WTC11 (cell line): ENCODE results near the gene PDZRN4.

Experiments
- ATF2 ChIP-seq: sonication (generic); formaldehyde crosslinking; IDR thresholded peaks from 2 replicates; pipeline ENCODE4 v1.8.1; 2022; ENCODE audit warnings: low read depth, missing genetic modification reagents, borderline replicate concordance
- JUN ChIP-seq: sonication (generic); formaldehyde crosslinking; IDR thresholded peaks from 2 replicates; pipeline ENCODE4 v1.8.0; 2023; ENCODE audit warnings: mild to moderate bottlenecking, missing genetic modification reagents
- ZNF416 ChIP-seq: fragments of 250-450 bp; sonication (Bioruptor Pico); IDR thresholded peaks from 2 replicates; pipeline ENCODE4 v1.9.0; 2021; ENCODE audit warnings: mild to moderate bottlenecking, inconsistent platforms

- no peak for TF ChIP-seq JUN
- no peak for TF ChIP-seq ATF2 (CRISPR knock-in tag)
- TF ChIP-seq ZNF416, result no peak
These were observed 98.3 kb downstream of the PDZRN4 start for GRCh38 chr12:41286426-41286825.
